OCI-LY7 (cell line): ENCODE measurements around the gene CATSPERB. TPM values are rescaled to one million over a fixed set of nuclear protein-coding genes. Genes with fewer than 3 reads are reported as not detected.

Source experiments
- BruUV-seq: library from RNA; stranded (reverse); fragments of 400-500 nt; replicated peaks from 2 replicates; lab custom pipeline; 2021; lab: Mats Ljungman, UMichigan
- CTCF ChIA-PET: fragments of 300-600 bp; sonication (Branson Sonifier 250); formaldehyde crosslinking; loops from one replicate; lab custom pipeline; 2022; ENCODE audit warnings: antibody characterized with exemption; ENCODE audit not compliant: unreplicated experiment; lab: Charles Lee
- POLR2A ChIA-PET: fragments of 300-600 bp; sonication (Branson Sonifier 250); formaldehyde crosslinking; loops from one replicate; lab custom pipeline; 2022; ENCODE audit warnings: antibody characterized with exemption; lab: Charles Lee
- DNase-seq: peaks from one replicate; pipeline ENCODE4 v3.0.0-alpha.2; 2015; ENCODE audit warnings: low spot score
- H2AFZ ChIP-seq: fragments of 200-600 bp; sonication (generic), shearing (Covaris generic); 2 replicates; pipeline ENCODE4 v1.6.1; 2014; ENCODE audit warnings: mild to moderate bottlenecking, antibody characterized with exemption, low read length, moderate library complexity
- H3K27ac ChIP-seq: fragments of 200-600 bp; sonication (generic); 2 replicates; pipeline ENCODE4 v1.5.1; 2014; ENCODE audit warnings: mixed run types, low read depth, mild to moderate bottlenecking, moderate library complexity, low read length, inconsistent platforms; ENCODE audit not compliant: poor library complexity, severe bottlenecking
- H3K36me3 ChIP-seq: fragments of 200-600 bp; sonication (generic); 2 replicates; pipeline ENCODE4 v1.6.1; 2014; ENCODE audit warnings: mild to moderate bottlenecking, antibody characterized with exemption, low read length, moderate library complexity, mixed read lengths; ENCODE audit not compliant: insufficient read depth
- H3K4me1 ChIP-seq: fragments of 200-600 bp; sonication (generic); 2 replicates; pipeline ENCODE4 v1.5.1; 2014; ENCODE audit warnings: mild to moderate bottlenecking, low read length; ENCODE audit not compliant: insufficient read depth, poor library complexity, severe bottlenecking
- H3K4me2 ChIP-seq: fragments of 200-600 bp; sonication (generic); 2 replicates; pipeline ENCODE4 v1.6.1; 2014; ENCODE audit warnings: mild to moderate bottlenecking, low read length
- H3K4me3 ChIP-seq: fragments of 200-600 bp; sonication (generic); 2 replicates; pipeline ENCODE4 v1.5.1; 2014; ENCODE audit warnings: mild to moderate bottlenecking, low read depth, low read length; ENCODE audit not compliant: poor library complexity, severe bottlenecking
- H3K79me2 ChIP-seq: fragments of 200-600 bp; sonication (generic); 2 replicates; pipeline ENCODE4 v1.6.1; 2016; ENCODE audit warnings: low read depth, mild to moderate bottlenecking, low read length, moderate library complexity, mixed read lengths; ENCODE audit not compliant: insufficient read depth
- H3K9me2 ChIP-seq: fragments of 200-600 bp; sonication (generic); 2 replicates; pipeline ENCODE4 v1.6.1; 2016; ENCODE audit warnings: mild to moderate bottlenecking, low read length, mixed read lengths; ENCODE audit not compliant: insufficient read depth
- H3K9me3 ChIP-seq: fragments of 200-600 bp; sonication (generic); 2 replicates; pipeline ENCODE4 v1.6.1; 2014; ENCODE audit warnings: mild to moderate bottlenecking, mixed run types, low read length, mixed read lengths
- H4K20me1 ChIP-seq: fragments of 200-600 bp; sonication (generic); 2 replicates; pipeline ENCODE4 v1.6.1; 2014; ENCODE audit warnings: mild to moderate bottlenecking, antibody characterized with exemption, low read length, moderate library complexity, mixed read lengths; ENCODE audit not compliant: insufficient read depth
- CTCF ChIP-seq: fragments of 200-600 bp; sonication (generic); conservative IDR thresholded peaks from 2 replicates; pipeline ENCODE4 v1.5.1; 2014; ENCODE audit warnings: mild to moderate bottlenecking, antibody characterized with exemption, low read length, moderate library complexity, mixed read lengths
- EZH2phosphoT487 ChIP-seq: fragments of 200-600 bp; sonication (generic); IDR thresholded peaks from 2 replicates; pipeline ENCODE4 v1.6.1; 2018; ENCODE audit warnings: low read depth, borderline replicate concordance, mild to moderate bottlenecking, mixed run types, antibody characterized with exemption, low read length, moderate library complexity, mixed read lengths
- intact Hi-C: fragments of 100-400 bp; cut with micrococcal nuclease; formaldehyde crosslinking; loops from one replicate; pipeline ENCODE4 v1.10.0; 2022; ENCODE audit not compliant: unreplicated experiment
- total RNA-seq, 2 experiments: library from RNA; depleted of rRNA in 1 of 2; stranded (reverse); fragments of >200 nt in 1 of 2; shearing (Covaris generic) in 1 of 2; gene quantifications; 2 replicates each; pipeline ENCODE4 v1.2.3, GENCODE V29; 2014 to 2022

Gene CATSPERB
- total RNA-seq, 2 experiments from 2014 or later = not detected

DNA sequence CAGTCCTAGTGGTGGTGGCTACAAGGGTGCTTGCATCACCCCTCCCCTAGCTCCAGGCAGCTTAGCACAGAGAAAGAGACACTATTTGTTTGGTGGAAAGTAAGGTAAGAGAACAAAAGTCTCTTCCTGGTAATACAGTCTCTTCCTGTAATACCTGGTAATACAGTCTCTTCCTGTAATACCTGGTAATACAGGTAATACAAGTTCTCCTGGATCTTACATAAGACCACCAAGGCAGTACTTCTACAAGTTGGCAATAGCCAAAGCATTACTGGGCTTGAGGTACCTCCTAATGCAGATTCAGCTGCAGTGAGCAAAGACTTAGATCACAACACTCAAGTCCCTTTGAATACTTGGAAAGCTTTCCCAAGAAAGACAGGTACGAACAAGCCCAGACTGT is 77.0 kb downstream of the CATSPERB start:
- H3K79me2 ChIP-seq = no peaks in the 10 kb centered on the region
- no peaks in the 10 kb centered on the region for H3K4me1 ChIP-seq
- no peaks in the 10 kb centered on the region for H3K9me2 ChIP-seq
- intact Hi-C loops = loop anchor here (10.0 kb wide), 1 partner anchor 240 kb away; no protein-coding TSS in a partner anchor
- H3K27ac ChIP-seq = no peak overlapping the region
- no peak overlapping the region for H2AFZ ChIP-seq
- no TSS peak for BruUV-seq
- ChIA-PET POLR2A (no interaction called here), CTCF (no interaction called here)
- H3K4me3 ChIP-seq = no peak overlapping the region
- no peak overlapping the region for H3K4me2 ChIP-seq
- H3K36me3 ChIP-seq = no peaks in the 10 kb centered on the region
- no peaks in the 10 kb centered on the region for H4K20me1 ChIP-seq
- DNase-seq = no peak
- no peaks in the 10 kb centered on the region for H3K9me3 ChIP-seq
- TF ChIP-seq CTCF = no peak
- TF ChIP-seq EZH2phosphoT487 = no peak

GRCh38 chr14:91653451-91653850 is 78.4 kb downstream of the CATSPERB start:
- POLR2A ChIA-PET = no interaction called here
- no TSS peak for BruUV-seq
- H3K4me3 ChIP-seq = no peak overlapping the region
- no peak overlapping the region for H3K4me2 ChIP-seq
- intact Hi-C loops = loop anchor here (10.0 kb wide), 1 partner anchor 241 kb away; no protein-coding TSS in a partner anchor
- no peaks in the 10 kb centered on the region for H3K9me2 ChIP-seq
- H3K36me3 ChIP-seq = no peaks in the 10 kb centered on the region
- no peaks in the 10 kb centered on the region for H3K9me3 ChIP-seq
- CTCF ChIA-PET = no interaction called here
- H3K27ac ChIP-seq = no peak overlapping the region
- H3K4me1 ChIP-seq = no peaks in the 10 kb centered on the region
- no peaks in the 10 kb centered on the region for H4K20me1 ChIP-seq
- TF ChIP-seq EZH2phosphoT487 = no peak
- no peak for TF ChIP-seq CTCF
- no peak for DNase-seq
- H3K79me2 ChIP-seq = no peaks in the 10 kb centered on the region
- no peak overlapping the region for H2AFZ ChIP-seq

- Histone ChIP-seq H3K4me1 (no peaks in the 10 kb centered on the region), H4K20me1 (no peaks in the 10 kb centered on the region), H3K36me3 (no peaks in the 10 kb centered on the region), H3K4me2 (no peak overlapping the region), H3K79me2 (no peaks in the 10 kb centered on the region), H3K9me3 (no peaks in the 10 kb centered on the region), H3K9me2 (no peaks in the 10 kb centered on the region), H2AFZ (no peak overlapping the region), H3K4me3 (no peak overlapping the region), H3K27ac (no peak overlapping the region)
- intact Hi-C loops = loop anchor here (10.0 kb wide), 1 partner anchor 245 kb away; no protein-coding TSS in a partner anchor
- BruUV-seq = no TSS peak
- ChIA-PET POLR2A (interaction anchor here (0.5 to 0.9 kb wide), 3 partner anchors 12 to 131 kb away, joined by 3 read pairs; no protein-coding TSS in a partner anchor), CTCF (no interaction called here)
- TF ChIP-seq EZH2phosphoT487 = no peak
- TF ChIP-seq CTCF = peak; percentile 71
- peak; percentile 37 for DNase-seq
Observed at GRCh38 chr14:91649930-91650329, 82.0 kb downstream of the CATSPERB start.
